Stimulated activated naive CD8-positive, alpha-beta T cell treated with anti-CD3 and anti-CD28 coated beads, Interleukin-15, amount 100 ng/mL, for 72 hours (primary cell): ENCODE data around the gene CLEC9A.

ENCODE experiments used
- ATAC-seq: fragments of 150-1000 bp; cut with Tn5 transposase; 2 replicates; pipeline ENCODE4 v1.10.0; 2021; ENCODE audit warnings: mild to moderate bottlenecking, moderate library complexity
- DNase-seq, 2 donors: peaks; one replicate each; pipeline ENCODE4 v3.0.0; 2021 to 2022
- H3K27ac Mint-ChIP-seq, 2 donors: one replicate each; pipeline ENCODE4 v1.8.0; 2022; ENCODE audit warnings: mild to moderate bottlenecking in 2 of 2, mixed read lengths in 2 of 2, moderate library complexity in 2 of 2
- H3K27me3 Mint-ChIP-seq: one replicate; pipeline ENCODE4 v1.8.0; 2022; ENCODE audit warnings: mixed read lengths
- H3K4me1 Mint-ChIP-seq: one replicate; pipeline ENCODE4 v1.8.0; 2022; ENCODE audit warnings: mild to moderate bottlenecking, mixed read lengths
- H3K4me3 Mint-ChIP-seq, 2 donors: one replicate each; pipeline ENCODE4 v1.8.0; 2022; ENCODE audit warnings: mild to moderate bottlenecking in 2 of 2, mixed read lengths in 2 of 2, moderate library complexity in 1 of 2
- H3K9me3 Mint-ChIP-seq, 2 donors: one replicate each; pipeline ENCODE4 v1.8.0; 2022; ENCODE audit warnings: mixed read lengths in 2 of 2

Gene CLEC9A

GRCh38 chr12:10033783-10034545 lies 3.5 kb downstream of the CLEC9A start:
- ATAC-seq (no peak), DNase-seq (no peak)
- no peak overlapping the region for H3K4me3 Mint-ChIP-seq
- H3K27me3 Mint-ChIP-seq: no peaks in the 10 kb centered on the region
- H3K27ac Mint-ChIP-seq: peak overlapping the region in 1 of 2 donors; percentile 7
- no peaks in the 10 kb centered on the region for H3K9me3 Mint-ChIP-seq
- no peaks in the 10 kb centered on the region for H3K4me1 Mint-ChIP-seq

DNA sequence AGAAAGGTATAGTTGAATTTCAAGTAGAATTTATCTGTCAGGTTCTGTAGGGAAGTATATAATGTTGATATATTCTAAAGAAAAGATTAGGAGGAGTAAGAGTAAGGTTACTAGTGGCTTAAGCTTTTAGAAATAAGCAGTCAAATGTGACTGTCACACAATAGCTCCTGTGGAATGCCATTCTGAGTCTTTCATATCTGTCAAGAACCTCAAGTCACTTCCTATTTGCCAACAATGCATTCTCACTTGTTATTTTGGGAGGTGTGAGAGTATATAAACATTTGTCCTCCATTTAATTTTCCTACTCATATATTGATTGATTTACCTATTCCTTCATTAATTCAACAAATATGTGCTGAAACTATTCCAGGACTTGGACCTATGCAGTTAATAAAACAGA lies 11.7 kb downstream of the CLEC9A start:
- H3K27me3 Mint-ChIP-seq: peaks cover 24% of the 10 kb centered on the region
- DNase-seq (no peak), ATAC-seq (no peak)
- H3K4me1 Mint-ChIP-seq: no peaks in the 10 kb centered on the region
- peaks cover 0 to 4% of the 10 kb centered on the region in 2 donors for H3K9me3 Mint-ChIP-seq
- no peak overlapping the region for H3K27ac Mint-ChIP-seq
- no peak overlapping the region for H3K4me3 Mint-ChIP-seq

GRCh38 chr12:10048526-10048925 lies 18.0 kb downstream of the CLEC9A start:
- Mint-ChIP-seq H3K27me3 (peaks cover 24% of the 10 kb centered on the region), H3K4me1 (peaks cover 8% of the 10 kb centered on the region), H3K4me3 (no peak overlapping the region), H3K9me3 (peaks cover 0 to 4% of the 10 kb centered on the region in 2 donors), H3K27ac (no peak overlapping the region)
- ATAC-seq (no peak), DNase-seq (no peak)

- no peak overlapping the region for H3K27ac Mint-ChIP-seq
- ATAC-seq (no peak), DNase-seq (no peak)
- peaks cover 8% of the 10 kb centered on the region for H3K4me1 Mint-ChIP-seq
- H3K27me3 Mint-ChIP-seq: peaks cover 8% of the 10 kb centered on the region
- H3K9me3 Mint-ChIP-seq: no peaks in the 10 kb centered on the region
- H3K4me3 Mint-ChIP-seq: peak overlapping the region in 1 of 2 donors; percentile 14
Measured at GRCh38 chr12:10052193-10052913, 21.9 kb downstream of the CLEC9A start.

- ATAC-seq (no peak), DNase-seq (no peak)
- H3K27ac Mint-ChIP-seq: no peak overlapping the region
- no peak overlapping the region for H3K4me3 Mint-ChIP-seq
- H3K4me1 Mint-ChIP-seq: no peaks in the 10 kb centered on the region
- peaks cover 4% of the 10 kb centered on the region for H3K27me3 Mint-ChIP-seq
- H3K9me3 Mint-ChIP-seq: no peaks in the 10 kb centered on the region
Measured at GRCh38 chr12:10058387-10058786, 27.9 kb downstream of the CLEC9A start.

- H3K27ac Mint-ChIP-seq: no peak overlapping the region
- no peaks in the 10 kb centered on the region for H3K9me3 Mint-ChIP-seq
- H3K27me3 Mint-ChIP-seq: peaks cover 30% of the 10 kb centered on the region
- no peaks in the 10 kb centered on the region for H3K4me1 Mint-ChIP-seq
- ATAC-seq (no peak), DNase-seq (no peak)
- no peak overlapping the region for H3K4me3 Mint-ChIP-seq
Measured at GRCh38 chr12:10065241-10065640, 34.8 kb downstream of the CLEC9A start.

- Mint-ChIP-seq H3K27ac (no peak overlapping the region), H3K27me3 (peaks cover 36% of the 10 kb centered on the region), H3K9me3 (no peaks in the 10 kb centered on the region), H3K4me3 (no peak overlapping the region), H3K4me1 (no peaks in the 10 kb centered on the region)
- DNase-seq (no peak), ATAC-seq (no peak)
Measured at GRCh38 chr12:10067264-10067663, 36.8 kb downstream of the CLEC9A start.

GRCh38 chr12:10067942-10068341 lies 37.5 kb downstream of the CLEC9A start:
- Mint-ChIP-seq H3K27me3 (peaks cover 36% of the 10 kb centered on the region), H3K9me3 (no peaks in the 10 kb centered on the region), H3K27ac (peak overlapping the region in 1 of 2 donors; percentile 30), H3K4me1 (no peaks in the 10 kb centered on the region), H3K4me3 (no peak overlapping the region)
- DNase-seq (no peak), ATAC-seq (no peak)

DNA sequence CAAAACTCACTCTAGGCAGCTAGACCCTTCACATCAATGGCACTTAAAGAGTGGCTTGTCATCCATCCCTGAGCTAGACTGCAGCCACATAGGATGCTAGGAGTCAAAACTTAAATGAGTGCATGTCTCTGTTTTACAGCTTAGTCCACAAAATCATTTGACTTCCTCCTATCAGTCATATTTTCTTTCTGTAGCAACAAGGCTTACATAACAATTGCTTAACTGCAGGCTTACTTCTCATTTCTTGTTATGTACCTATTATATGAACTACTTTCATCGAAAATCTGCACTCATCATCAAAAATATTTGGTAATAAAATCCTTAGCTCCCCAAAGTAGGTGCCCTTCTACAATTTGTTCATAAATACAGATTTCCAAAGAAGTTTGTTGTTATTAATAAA lies 38.2 kb downstream of the CLEC9A start:
- ATAC-seq: no peak
- Mint-ChIP-seq H3K27ac (no peak overlapping the region), H3K4me1 (no peaks in the 10 kb centered on the region), H3K4me3 (no peak overlapping the region), H3K27me3 (peaks cover 36% of the 10 kb centered on the region), H3K9me3 (no peaks in the 10 kb centered on the region)
- DNase-seq: no peak

GRCh38 chr12:10069099-10069498 lies 38.6 kb downstream of the CLEC9A start:
- DNase-seq: no peak
- peaks cover 36% of the 10 kb centered on the region for H3K27me3 Mint-ChIP-seq
- no peaks in the 10 kb centered on the region for H3K9me3 Mint-ChIP-seq
- no peaks in the 10 kb centered on the region for H3K4me1 Mint-ChIP-seq
- ATAC-seq: no peak
- no peak overlapping the region for H3K4me3 Mint-ChIP-seq
- no peak overlapping the region for H3K27ac Mint-ChIP-seq

GRCh38 chr12:10069976-10070375 lies 39.5 kb downstream of the CLEC9A start:
- H3K27me3 Mint-ChIP-seq: peaks cover 29% of the 10 kb centered on the region

DNA sequence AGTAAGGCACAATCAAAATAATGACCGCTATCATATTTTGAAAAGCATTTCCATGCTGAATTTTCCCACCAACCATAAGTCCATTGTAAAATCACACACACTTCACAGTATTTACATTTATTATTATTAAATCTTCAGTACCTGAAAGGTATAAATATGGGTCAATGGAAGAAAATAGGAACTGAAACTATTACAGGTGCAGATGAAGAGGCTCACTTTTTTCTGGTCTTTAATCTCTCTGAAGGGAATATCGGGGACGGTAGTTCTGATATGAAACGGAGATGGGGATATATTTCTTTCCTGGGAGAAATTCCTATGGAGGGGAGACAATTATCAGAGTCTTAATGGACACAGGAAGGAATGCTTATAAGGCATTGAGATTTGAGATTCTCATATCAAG lies 39.9 kb downstream of the CLEC9A start:
- H3K4me1 Mint-ChIP-seq: no peaks in the 10 kb centered on the region
- H3K4me3 Mint-ChIP-seq: no peak overlapping the region
- H3K9me3 Mint-ChIP-seq: no peaks in the 10 kb centered on the region
- H3K27me3 Mint-ChIP-seq: peaks cover 25% of the 10 kb centered on the region
- DNase-seq (no peak), ATAC-seq (no peak)
- no peak overlapping the region for H3K27ac Mint-ChIP-seq

More at GRCh38 chr12:10069976-10070375, 39.5 kb downstream of the CLEC9A start:
- no peak for ATAC-seq
- H3K27ac Mint-ChIP-seq: no peak overlapping the region
- no peak overlapping the region for H3K4me3 Mint-ChIP-seq
- DNase-seq: no peak
- no peaks in the 10 kb centered on the region for H3K9me3 Mint-ChIP-seq
- no peaks in the 10 kb centered on the region for H3K4me1 Mint-ChIP-seq

GRCh38 chr12:10072131-10072530 lies 41.6 kb downstream of the CLEC9A start:
- ATAC-seq (no peak), DNase-seq (no peak)
- Mint-ChIP-seq H3K4me3 (no peak overlapping the region), H3K27ac (no peak overlapping the region), H3K9me3 (no peaks in the 10 kb centered on the region), H3K4me1 (no peaks in the 10 kb centered on the region), H3K27me3 (peaks cover 23% of the 10 kb centered on the region)

DNA sequence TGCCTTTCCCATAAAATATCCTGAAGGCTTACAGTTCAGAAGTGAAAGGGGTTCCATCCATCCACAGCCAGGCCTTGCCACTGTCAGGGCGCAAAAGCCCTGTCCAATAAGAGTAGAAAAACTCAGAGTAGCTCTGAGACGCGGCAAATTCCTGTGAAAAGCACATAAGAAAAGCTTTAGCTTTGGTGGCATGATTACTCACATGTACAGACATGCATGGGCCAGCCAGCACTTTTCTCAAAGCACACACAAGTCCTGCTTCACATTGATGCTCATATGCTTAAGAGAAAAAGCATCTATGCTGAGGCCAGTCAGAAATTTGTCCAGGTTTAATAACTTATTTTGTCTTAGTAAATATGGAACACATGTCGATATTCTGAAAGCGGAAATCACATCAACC lies 42.8 kb downstream of the CLEC9A start:
- H3K4me3 Mint-ChIP-seq: no peak overlapping the region
- DNase-seq: no peak
- no peaks in the 10 kb centered on the region for H3K4me1 Mint-ChIP-seq
- ATAC-seq: no peak
- no peak overlapping the region for H3K27ac Mint-ChIP-seq
- peaks cover 17% of the 10 kb centered on the region for H3K27me3 Mint-ChIP-seq
- H3K9me3 Mint-ChIP-seq: no peaks in the 10 kb centered on the region

DNA sequence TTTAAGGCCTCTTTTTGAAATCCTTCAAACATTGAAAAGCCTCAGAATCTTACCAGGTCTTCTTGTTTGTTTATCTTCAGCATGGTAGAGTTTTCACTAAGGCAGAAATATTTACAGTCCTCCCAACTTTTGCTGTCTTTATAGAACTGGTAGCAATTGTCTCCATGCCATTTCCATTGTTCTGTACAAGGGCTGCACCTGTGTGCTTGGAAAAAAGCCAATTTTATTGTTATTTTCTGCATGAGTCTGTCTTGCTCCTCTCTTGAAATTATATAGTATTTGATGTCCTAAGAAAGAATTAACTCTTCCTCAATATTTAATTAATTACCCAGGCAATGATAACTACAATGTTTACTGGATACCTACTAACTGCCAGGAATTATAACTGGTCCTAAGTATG lies 45.0 kb downstream of the CLEC9A start:
- ATAC-seq (no peak), DNase-seq (no peak)
- no peaks in the 10 kb centered on the region for H3K4me1 Mint-ChIP-seq
- peaks cover 4% of the 10 kb centered on the region for H3K27me3 Mint-ChIP-seq
- H3K27ac Mint-ChIP-seq: no peak overlapping the region
- no peak overlapping the region for H3K4me3 Mint-ChIP-seq
- no peaks in the 10 kb centered on the region for H3K9me3 Mint-ChIP-seq

DNA sequence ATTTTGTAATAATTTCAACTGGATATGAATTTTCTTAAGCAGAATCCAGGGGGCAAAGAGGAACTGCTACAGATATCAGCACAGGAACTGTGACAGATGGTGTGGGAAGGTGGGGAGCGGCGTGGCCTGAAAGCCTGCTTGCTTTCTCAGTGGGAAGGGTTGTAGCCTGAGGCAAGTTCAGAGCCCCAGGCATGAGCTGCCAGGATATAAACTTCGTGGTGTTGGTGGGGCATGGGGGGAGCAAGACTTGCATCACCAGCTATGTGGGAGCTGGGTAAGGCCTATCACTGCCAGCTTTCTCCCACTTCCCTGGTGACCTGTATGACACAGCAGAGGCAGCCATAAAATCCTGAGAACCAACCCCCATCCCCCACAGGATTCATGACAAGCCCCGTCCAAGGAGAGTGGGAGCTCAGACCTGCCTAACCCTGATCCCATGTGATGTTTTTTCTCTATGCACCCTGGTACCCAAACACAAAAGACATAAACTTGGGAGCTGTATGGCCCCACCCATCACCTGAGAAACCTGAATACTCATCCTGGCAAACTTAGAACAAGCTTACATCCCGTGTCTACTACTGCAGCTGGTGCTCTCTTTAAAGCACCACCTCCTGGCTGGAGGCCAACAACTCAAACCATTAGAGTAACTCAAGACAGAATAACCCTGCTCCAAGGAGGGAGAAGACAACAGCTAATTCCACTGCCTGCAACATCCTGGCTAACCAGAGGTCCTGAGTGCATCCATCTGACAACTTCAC lies 51.8 kb downstream of the CLEC9A start:
- no peak for ATAC-seq
- DNase-seq: no peak
- Mint-ChIP-seq H3K4me3 (no peak overlapping the region), H3K9me3 (peaks cover 13 to 15% of the 10 kb centered on the region in 2 donors), H3K27me3 (no peaks in the 10 kb centered on the region), H3K4me1 (no peaks in the 10 kb centered on the region), H3K27ac (no peak overlapping the region)
